H54 (cell line): ENCODE results near the gene RNU6-9.

Experiments used
- DNase-seq: peaks from one replicate; pipeline ENCODE4 v3.0.0; 2011; ENCODE audit warnings: low spot score, mixed read lengths; ENCODE audit not compliant: insufficient read length
- FAIRE-seq: peaks from 3 replicates; lab custom pipeline; 2011; peaks lifted over from hg19 to GRCh38; lab: Jason Lieb, UNC
- POLR2A ChIP-seq: IDR thresholded peaks from 2 replicates; pipeline ENCODE4 v1.6.1; 2011; ENCODE audit warnings: low read depth, mild to moderate bottlenecking, low read length

Gene RNU6-9

DNA sequence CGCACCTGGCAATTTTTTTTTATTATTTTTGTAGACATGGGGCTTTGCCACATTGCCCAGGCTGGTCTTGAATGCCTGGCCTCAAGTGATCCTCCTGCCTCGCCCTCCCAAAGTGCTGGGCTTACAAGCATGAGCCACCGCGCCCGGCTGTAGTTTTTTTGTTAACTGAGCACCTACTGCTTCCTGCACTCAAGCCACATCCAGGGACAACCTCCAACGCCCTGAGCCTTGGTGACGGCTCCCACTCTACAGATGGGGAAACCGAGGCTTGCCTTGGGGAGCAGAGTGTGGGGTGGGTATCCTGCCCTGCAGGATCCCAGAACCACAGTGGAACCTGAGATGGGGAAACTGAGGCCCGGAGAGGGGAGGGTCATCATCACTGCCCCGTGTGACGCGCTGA is 38.1 kb upstream of the RNU6-9 start:
- TF ChIP-seq POLR2A: no peak
- no peak for FAIRE-seq
- DNase-seq: no peak

DNA sequence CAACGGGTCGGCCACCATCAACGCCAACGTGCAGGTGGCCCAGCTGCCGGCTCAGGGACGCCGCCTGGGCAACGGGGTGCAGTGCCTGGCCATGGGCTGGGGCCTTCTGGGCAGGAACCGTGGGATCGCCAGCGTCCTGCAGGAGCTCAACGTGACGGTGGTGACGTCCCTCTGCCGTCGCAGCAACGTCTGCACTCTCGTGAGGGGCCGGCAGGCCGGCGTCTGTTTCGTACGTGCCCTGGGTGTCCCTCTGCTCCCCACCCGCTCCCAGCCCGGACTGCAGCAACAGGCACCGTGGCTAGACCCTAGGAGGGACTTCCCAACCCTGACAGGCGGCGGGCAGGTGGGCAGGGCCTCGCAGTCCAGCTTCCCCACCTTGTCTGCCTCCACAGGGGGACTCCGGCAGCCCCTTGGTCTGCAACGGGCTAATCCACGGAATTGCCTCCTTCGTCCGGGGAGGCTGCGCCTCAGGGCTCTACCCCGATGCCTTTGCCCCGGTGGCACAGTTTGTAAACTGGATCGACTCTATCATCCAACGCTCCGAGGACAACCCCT is 37.6 kb upstream of the RNU6-9 start:
- FAIRE-seq (no peak), DNase-seq (no peak)
- no peak for TF ChIP-seq POLR2A

- DNase-seq: no peak
- no peak for FAIRE-seq
- TF ChIP-seq POLR2A: no peak
Observed at GRCh38 chr19:858284-858683, 35.0 kb upstream of the RNU6-9 start.

- no peak for DNase-seq
- FAIRE-seq: no peak
- no peak for TF ChIP-seq POLR2A
Observed at GRCh38 chr19:858868-859843, 34.1 kb upstream of the RNU6-9 start, which contains the start of gene CFD. Gene CFD, plus strand, starts transcription at chr19:859664. Its CDS starts 26 bp downstream, at chr19:859690.

DNA sequence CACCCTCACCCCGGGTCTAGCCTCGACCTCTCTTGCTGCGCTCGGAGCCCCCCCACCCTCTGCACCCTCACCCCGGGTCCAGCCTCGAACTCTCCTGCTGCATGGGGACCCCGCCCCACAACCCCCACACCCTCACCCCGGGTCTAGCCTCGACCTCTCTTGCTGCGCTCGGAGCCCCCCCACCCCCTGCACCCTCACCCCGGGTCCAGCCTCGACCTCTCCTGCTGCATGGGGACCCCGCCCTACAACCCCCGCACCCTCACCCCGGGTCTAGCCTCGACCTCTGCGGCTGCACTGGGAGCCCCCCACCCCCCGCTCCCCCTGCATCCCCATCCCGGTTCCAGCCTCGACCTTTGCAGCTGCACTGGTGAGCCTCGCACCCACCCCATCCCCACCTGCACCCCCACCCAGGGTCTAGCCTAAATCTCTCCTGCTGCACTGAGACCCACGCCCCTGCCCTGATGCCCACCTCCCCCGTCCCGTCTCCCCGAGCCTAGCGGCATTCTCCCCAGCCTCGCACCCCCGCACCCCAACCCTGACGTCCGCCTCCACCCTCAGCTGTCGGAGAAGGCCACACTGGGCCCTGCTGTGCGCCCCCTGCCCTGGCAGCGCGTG is 32.0 kb upstream of the RNU6-9 start:
- TF ChIP-seq POLR2A: no peak
- DNase-seq: no peak
- no peak for FAIRE-seq

GRCh38 chr19:861756-862580 is 31.3 kb upstream of the RNU6-9 start:
- TF ChIP-seq POLR2A: no peak
- no peak for FAIRE-seq
- no peak for DNase-seq

DNA sequence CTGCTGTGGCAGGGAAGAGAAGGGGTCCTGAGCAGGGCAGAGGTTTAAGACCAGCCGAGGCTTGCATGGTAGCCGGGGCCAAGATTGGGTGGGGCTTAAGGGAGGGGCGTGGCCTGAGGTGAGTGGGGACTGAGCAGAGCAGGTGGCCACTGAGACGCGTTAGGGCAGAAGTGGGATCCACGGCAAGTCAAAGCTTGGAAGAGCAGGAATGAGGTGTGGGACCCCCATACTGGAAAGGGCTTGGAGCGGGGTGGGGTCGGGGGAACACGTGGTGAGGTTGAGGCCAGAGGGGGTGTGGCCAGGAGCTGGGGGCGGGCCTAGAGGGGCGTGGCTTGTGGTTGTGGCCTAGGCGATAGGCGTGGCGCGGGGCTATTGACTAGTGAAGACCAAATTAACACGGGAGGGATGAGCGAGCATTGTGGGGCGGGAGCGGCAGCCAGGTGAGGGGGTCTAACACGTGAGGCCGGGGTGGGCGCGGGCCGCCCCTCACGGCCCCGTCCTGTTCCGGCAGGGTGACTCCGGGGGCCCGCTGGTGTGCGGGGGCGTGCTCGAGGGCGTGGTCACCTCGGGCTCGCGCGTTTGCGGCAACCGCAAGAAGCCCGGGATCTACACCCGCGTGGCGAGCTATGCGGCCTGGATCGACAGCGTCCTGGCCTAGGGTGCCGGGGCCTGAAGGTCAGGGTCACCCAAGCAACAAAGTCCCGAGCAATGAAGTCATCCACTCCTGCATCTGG is 30.5 kb upstream of the RNU6-9 start:
- FAIRE-seq (no peak), DNase-seq (no peak)
- no peak for TF ChIP-seq POLR2A

- FAIRE-seq (no peak), DNase-seq (no peak)
- no peak for TF ChIP-seq POLR2A
Observed at GRCh38 chr19:863315-863620, 30.0 kb upstream of the RNU6-9 start.

- DNase-seq: no peak
- no peak for FAIRE-seq
- TF ChIP-seq POLR2A: no peak
Observed at GRCh38 chr19:866769-867300, 26.4 kb upstream of the RNU6-9 start.

GRCh38 chr19:867301-867793 is 25.9 kb upstream of the RNU6-9 start:
- DNase-seq: no peak
- no peak for FAIRE-seq
- TF ChIP-seq POLR2A: no peak

GRCh38 chr19:867855-868457 is 25.3 kb upstream of the RNU6-9 start:
- DNase-seq (no peak), FAIRE-seq (no peak)
- TF ChIP-seq POLR2A: no peak
